ENCODE measurements around the gene HOXA3. TPM values are rescaled to one million over a fixed set of nuclear protein-coding genes. Genes with fewer than 3 reads are reported as not detected.

Gene HOXA3
- total and polyA plus RNA-seq, 9 of the 15 experiments (the other 6 are each of a cell fraction or from before 2014, with no cell fraction given) = 0.04 to 0.13 TPM; not detected in 7

DNA sequence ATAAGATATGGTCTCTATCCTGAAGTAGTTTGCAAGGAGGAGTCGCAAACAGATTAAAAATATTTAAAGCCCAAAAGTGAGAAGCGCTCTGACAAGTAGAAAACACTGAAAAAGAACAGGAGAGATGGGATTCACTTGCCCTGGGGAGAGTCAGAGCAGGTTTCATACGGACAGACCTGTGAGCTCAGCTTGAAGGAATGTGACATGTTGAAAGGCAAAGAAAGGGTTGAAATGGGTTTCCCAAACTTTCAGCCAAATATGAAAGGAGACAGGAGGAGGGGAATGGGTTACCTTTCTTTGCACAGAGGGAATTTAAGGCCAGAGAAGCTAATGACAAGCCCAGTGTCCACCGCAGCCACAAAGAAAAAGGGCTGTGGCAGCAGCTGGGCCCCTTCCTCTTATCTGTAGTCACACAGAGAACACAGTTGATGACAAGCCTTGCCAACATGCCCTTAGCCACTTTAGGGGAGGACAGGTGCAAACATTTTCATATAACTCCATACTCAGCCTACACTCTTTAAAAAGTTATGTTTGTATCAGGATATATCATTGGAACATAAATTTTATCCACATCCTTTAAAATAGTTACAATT, 71.4 kb downstream of the HOXA3 start:
- no peaks in the 10 kb centered on the region for H3K79me2 ChIP-seq (ENCODE audit: control insufficient read depth, insufficient read depth, low read length)
- TF ChIP-seq GABPA (tag; conservative IDR thresholded peaks at IDR 0.05; ENCODE audit: low read depth) = no peak
- TF ChIP-seq TCFL5 (CRISPR knock-in tag; conservative IDR thresholded peaks at IDR 0.05) = no peak
- TF ChIP-seq ZNF717 (CRISPR knock-in tag; IDR thresholded peaks at IDR 0.05) = no peak
- TF ChIP-seq ZKSCAN1 (IDR thresholded peaks at IDR 0.05; ENCODE audit: low read depth, low read length) = no peak
- no peak for TF ChIP-seq SPI1 (IDR thresholded peaks at IDR 0.05; ENCODE audit: borderline replicate concordance, low read depth, low read length)
- no peak for TF ChIP-seq NR1H2 (CRISPR knock-in tag; IDR thresholded peaks at IDR 0.05)
- TF ChIP-seq ZNF12 (CRISPR knock-in tag; IDR thresholded peaks at IDR 0.05) = no peak
- no peak for TF ChIP-seq ZFP36 (IDR thresholded peaks at IDR 0.05; ENCODE audit: low read depth, low read length, partially characterized antibody)
- TF ChIP-seq DMBX1 (CRISPR knock-in tag; IDR thresholded peaks at IDR 0.05; ENCODE audit: borderline replicate concordance) = no peak
- no peak for TF ChIP-seq LCOR (CRISPR knock-in tag; IDR thresholded peaks at IDR 0.05)
- H3K9ac ChIP-seq (ENCODE audit: insufficient read depth in 1 of 2, low read depth in 2 of 2, low read length in 2 of 2) = no peak overlapping the region
- no peaks in the 10 kb centered on the region for H4K20me1 ChIP-seq (replicated peaks; ENCODE audit: control insufficient read depth, insufficient read depth, low read length)
- no peak overlapping the region for H3K27ac ChIP-seq (ENCODE audit: extremely low read depth, low read depth, low read length)
- BruUV-seq (replicated peaks) = no TSS peak
- ChIA-PET CTCF (ENCODE audit: low intra/inter-chr PET ratio) (no interaction called here), POLR2A (no interaction called here)
- FAIRE-seq (no peak), DNase-seq (ENCODE audit: extremely low read depth in 1 of 4, low spot score in 3 of 4) (no peak), ATAC-seq (no peak)
- WGBS (ENCODE audit: insufficient coverage, low coverage, missing lambda C conversion rate) = 5% methylated on average over 4 of the region's 4 CpGs
- intact Hi-C loops (cut with micrococcal nuclease) (no loop called here), in situ Hi-C loops (cut with MboI) (no loop called here)
- no peaks in the 10 kb centered on the region for H3K4me1 ChIP-seq (replicated peaks in 1 of 2; ENCODE audit: control insufficient read depth in 2 of 2, insufficient read depth in 2 of 2, low read length in 2 of 2)
- peaks cover 0 to 4% of the 10 kb centered on the region in 2 experiments; a peak in 1 of 5 replicates for H3K27me3 ChIP-seq (ENCODE audit: control insufficient read depth in 2 of 2, insufficient read depth in 2 of 2, low read length in 2 of 2)
- no peak overlapping the region for H2AFZ ChIP-seq (ENCODE audit: low read depth, low read length)
- no peaks in the 10 kb centered on the region for H3K9me1 ChIP-seq (ENCODE audit: control insufficient read depth, insufficient read depth, low read length)
- H3K9me3 ChIP-seq (replicated peaks; ENCODE audit: control insufficient read depth, insufficient read depth, low read depth, low read length) = no peaks in the 10 kb centered on the region
- H3K4me2 ChIP-seq (ENCODE audit: insufficient read depth, low read length) = no peak overlapping the region
- H3K36me3 ChIP-seq (ENCODE audit: control insufficient read depth, insufficient read depth, low read length) = no peaks in the 10 kb centered on the region
- no peak overlapping the region for H3K4me3 ChIP-seq

Measured in K562 (cell line).